Natural killer cell (primary cell): Measurements from ENCODE around the gene ANKRD6. TPM values are rescaled to one million over a fixed set of nuclear protein-coding genes. Genes with fewer than 3 reads are reported as not detected.

Source experiments
- ATAC-seq, 3 donors: fragments of 150-1000 bp in 2 of 3; fragments of 200-7000 bp in 1 of 3; cut with Tn5 transposase; 1 replicate in 1 of 3; 2 replicates in 2 of 3; pipeline ENCODE4 v1.10.0; 2021; ENCODE audit warnings: mild to moderate bottlenecking in 2 of 3, moderate library complexity in 2 of 3
- DNase-seq, 2 donors: peaks; one replicate each; pipeline versions ENCODE4 v3.0.0 to v3.0.0-alpha.2; 2013 to 2021; ENCODE audit warnings: mixed read lengths in 1 of 2
- H3K27ac ChIP-seq: one replicate; pipeline ENCODE4 v1.5.1; 2013; ENCODE audit warnings: mild to moderate bottlenecking, low read length
- H3K27me3 ChIP-seq: one replicate; pipeline ENCODE4 v1.6.1; 2013; ENCODE audit warnings: low read length; ENCODE audit not compliant: control insufficient read depth, insufficient read depth
- H3K36me3 ChIP-seq: one replicate; pipeline ENCODE4 v1.6.1; 2013; ENCODE audit warnings: low read length; ENCODE audit not compliant: control insufficient read depth, insufficient read depth
- H3K4me1 ChIP-seq: one replicate; pipeline ENCODE4 v1.6.1; 2013; ENCODE audit warnings: low read length; ENCODE audit not compliant: control insufficient read depth, insufficient read depth
- H3K4me3 ChIP-seq: one replicate; pipeline ENCODE4 v1.5.1; 2013; ENCODE audit warnings: low read length
- H3K9me3 ChIP-seq: one replicate; pipeline ENCODE4 v1.6.1; 2013; ENCODE audit warnings: low read length; ENCODE audit not compliant: control insufficient read depth, insufficient read depth
- H3K27ac Mint-ChIP-seq, 2 donors: one replicate each; pipeline ENCODE4 v1.8.0; 2022; ENCODE audit warnings: mild to moderate bottlenecking in 2 of 2, mixed read lengths in 2 of 2, moderate library complexity in 1 of 2
- H3K27me3 Mint-ChIP-seq, 2 donors: one replicate each; pipeline ENCODE4 v1.8.0; 2022; ENCODE audit warnings: low read depth in 2 of 2, mixed read lengths in 2 of 2
- H3K36me3 Mint-ChIP-seq: one replicate; pipeline ENCODE4 v1.8.0; 2022; ENCODE audit warnings: mixed read lengths
- H3K4me1 Mint-ChIP-seq, 2 donors: one replicate each; pipeline ENCODE4 v1.8.0; 2022; ENCODE audit warnings: mixed read lengths in 2 of 2
- H3K4me3 Mint-ChIP-seq: one replicate; pipeline ENCODE4 v1.8.0; 2022; ENCODE audit warnings: mild to moderate bottlenecking, moderate library complexity, mixed read lengths
- H3K9me3 Mint-ChIP-seq, 2 donors: one replicate each; pipeline ENCODE4 v1.8.0; 2022; ENCODE audit warnings: mixed read lengths in 2 of 2
- WGBS: methylation state at CpG from one replicate; pipeline ENCODE4 v1.1.7; 2013; ENCODE audit warnings: missing lambda C conversion rate; ENCODE audit not compliant: insufficient coverage; 5-methylcytosine and 5-hydroxymethylcytosine counted together
- intact Hi-C: fragments of 100-400 bp; cut with micrococcal nuclease; formaldehyde crosslinking; loops from one replicate; pipeline ENCODE4 v1.14.2; 2022
- total RNA-seq, 4 donors: library from RNA; stranded (reverse); fragments of 120-200 nt in 1 of 4; gene quantifications; one replicate each; pipeline versions ENCODE4 v1.2.3 to v1.2.4, GENCODE V29; 2013 to 2022
- TF ChIP-seq, protein P1 (sequence below): fragments of 200-600 bp; IDR thresholded peaks from one replicate; pipeline ENCODE4 v1.8.0; 2022; ENCODE audit warnings: antibody characterized with exemption

The ANKRD6 gene
- total RNA-seq, 3 donors from 2014 or later (not counting 1 experiment from before 2014, with no cell fraction given) = 4.5 to 9.0 (median 4.6) TPM

DNA sequence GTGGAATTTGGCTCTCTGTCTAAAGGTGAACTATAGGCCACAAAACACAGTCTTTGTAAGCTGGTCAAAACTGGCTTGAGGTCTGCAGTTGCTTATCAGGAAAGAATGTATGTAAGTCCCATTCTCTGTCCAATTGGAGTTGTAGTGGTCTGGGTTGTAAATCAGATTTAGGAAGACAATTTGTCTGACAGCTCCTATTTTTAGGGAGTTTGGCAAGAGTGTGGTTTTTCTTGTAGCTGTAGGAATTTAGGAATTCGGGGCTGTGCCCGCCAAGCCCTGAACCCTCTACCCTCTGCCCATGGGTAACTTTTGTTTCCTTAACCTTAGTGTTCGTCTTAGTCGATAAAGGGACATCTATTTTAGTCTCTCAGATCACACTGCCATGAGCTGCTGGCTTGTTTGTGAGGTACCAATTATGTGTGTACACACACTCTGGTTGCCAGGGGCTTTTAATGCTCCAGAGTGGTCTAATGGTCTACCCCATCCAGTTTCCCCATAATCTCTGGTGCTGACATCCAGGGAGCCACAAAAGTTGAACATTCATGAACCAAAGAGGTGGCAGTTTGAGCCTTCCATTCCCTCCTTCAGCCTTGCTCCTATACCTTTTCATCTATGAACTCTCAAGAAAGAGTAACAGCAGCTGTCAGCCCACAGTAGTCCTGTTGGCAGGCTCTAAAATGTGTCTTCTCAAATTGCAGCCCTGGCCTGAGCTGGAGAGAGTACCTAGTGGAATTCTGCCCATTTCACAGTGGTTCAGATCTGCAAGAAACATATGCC is 93.0 kb downstream of the ANKRD6 start:
- Mint-ChIP-seq H3K27me3 (no peaks in the 10 kb centered on the region), H3K4me3 (no peak overlapping the region), H3K4me1 (peaks cover 0 to 5% of the 10 kb centered on the region in 2 donors), H3K9me3 (no peaks in the 10 kb centered on the region), H3K36me3 (no peaks in the 10 kb centered on the region), H3K27ac (no peak overlapping the region)
- TF ChIP-seq, protein P1, sequence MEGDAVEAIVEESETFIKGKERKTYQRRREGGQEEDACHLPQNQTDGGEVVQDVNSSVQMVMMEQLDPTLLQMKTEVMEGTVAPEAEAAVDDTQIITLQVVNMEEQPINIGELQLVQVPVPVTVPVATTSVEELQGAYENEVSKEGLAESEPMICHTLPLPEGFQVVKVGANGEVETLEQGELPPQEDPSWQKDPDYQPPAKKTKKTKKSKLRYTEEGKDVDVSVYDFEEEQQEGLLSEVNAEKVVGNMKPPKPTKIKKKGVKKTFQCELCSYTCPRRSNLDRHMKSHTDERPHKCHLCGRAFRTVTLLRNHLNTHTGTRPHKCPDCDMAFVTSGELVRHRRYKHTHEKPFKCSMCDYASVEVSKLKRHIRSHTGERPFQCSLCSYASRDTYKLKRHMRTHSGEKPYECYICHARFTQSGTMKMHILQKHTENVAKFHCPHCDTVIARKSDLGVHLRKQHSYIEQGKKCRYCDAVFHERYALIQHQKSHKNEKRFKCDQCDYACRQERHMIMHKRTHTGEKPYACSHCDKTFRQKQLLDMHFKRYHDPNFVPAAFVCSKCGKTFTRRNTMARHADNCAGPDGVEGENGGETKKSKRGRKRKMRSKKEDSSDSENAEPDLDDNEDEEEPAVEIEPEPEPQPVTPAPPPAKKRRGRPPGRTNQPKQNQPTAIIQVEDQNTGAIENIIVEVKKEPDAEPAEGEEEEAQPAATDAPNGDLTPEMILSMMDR = no peak
- Histone ChIP-seq H3K27ac (no peak overlapping the region), H3K9me3 (no peaks in the 10 kb centered on the region), H3K27me3 (no peaks in the 10 kb centered on the region), H3K36me3 (no peaks in the 10 kb centered on the region), H3K4me3 (no peak overlapping the region), H3K4me1 (no peaks in the 10 kb centered on the region)
- no peak for DNase-seq
- WGBS = 94% methylated on average over 3 of the region's 4 CpGs
- no peak for ATAC-seq
- intact Hi-C loops = no loop called here

DNA sequence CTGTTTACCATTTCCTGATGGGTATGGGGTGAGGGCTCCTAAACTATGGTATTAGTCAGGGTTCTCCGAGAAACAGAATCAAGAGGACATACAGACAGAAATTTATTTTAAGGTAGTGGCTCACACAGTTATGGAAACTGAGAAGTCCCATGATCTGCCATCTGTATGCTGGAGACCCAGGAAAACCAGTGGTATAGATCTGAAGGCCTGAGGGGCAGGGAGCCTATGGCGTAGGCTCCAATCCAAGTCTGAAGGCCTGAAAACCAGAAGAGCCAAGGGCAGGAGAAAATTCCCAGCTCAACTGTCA is 93.6 kb downstream of the ANKRD6 start:
- peaks cover 0 to 5% of the 10 kb centered on the region in 2 donors for H3K4me1 Mint-ChIP-seq
- H3K4me3 Mint-ChIP-seq = no peak overlapping the region
- WGBS = 96% methylated on average over 2 of the region's 2 CpGs
- TF ChIP-seq, protein P1 = no peak
- no peak for DNase-seq
- no peaks in the 10 kb centered on the region for H3K9me3 Mint-ChIP-seq
- Histone ChIP-seq H3K4me3 (no peak overlapping the region), H3K4me1 (no peaks in the 10 kb centered on the region), H3K9me3 (no peaks in the 10 kb centered on the region), H3K27me3 (no peaks in the 10 kb centered on the region), H3K27ac (no peak overlapping the region), H3K36me3 (no peaks in the 10 kb centered on the region)
- no peak overlapping the region for H3K27ac Mint-ChIP-seq
- H3K36me3 Mint-ChIP-seq = no peaks in the 10 kb centered on the region
- H3K27me3 Mint-ChIP-seq = no peaks in the 10 kb centered on the region
- intact Hi-C loops = no loop called here
- ATAC-seq = no peak

DNA sequence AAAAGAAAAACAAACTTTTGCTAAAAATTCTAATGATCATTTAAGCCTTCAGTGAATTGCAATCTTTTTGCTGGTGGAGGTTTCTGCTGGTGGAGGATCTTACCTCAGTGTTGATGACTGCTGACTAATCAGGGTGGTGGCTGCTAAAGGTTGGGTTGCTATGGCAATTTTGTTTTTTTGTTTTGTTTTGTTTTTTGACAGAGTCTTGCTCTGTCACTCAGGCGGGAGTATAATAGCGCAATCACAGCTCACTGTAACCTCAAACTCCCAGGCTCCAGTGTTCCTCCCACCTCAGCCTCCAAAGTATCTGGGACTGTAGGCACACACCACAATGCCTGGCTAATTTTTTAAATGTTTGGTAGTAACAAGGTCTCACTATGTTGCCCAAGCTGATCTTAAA is 94.7 kb downstream of the ANKRD6 start:
- H3K36me3 Mint-ChIP-seq = no peaks in the 10 kb centered on the region
- TF ChIP-seq, protein P1 = no peak
- H3K4me1 ChIP-seq = no peaks in the 10 kb centered on the region
- no peaks in the 10 kb centered on the region for H3K9me3 ChIP-seq
- H3K4me1 Mint-ChIP-seq = peaks cover 0 to 5% of the 10 kb centered on the region in 2 donors
- H3K4me3 ChIP-seq = no peak overlapping the region
- no CpG with 5 or more reads among the region's 2 CpGs for WGBS
- no peaks in the 10 kb centered on the region for H3K27me3 Mint-ChIP-seq
- no peaks in the 10 kb centered on the region for H3K9me3 Mint-ChIP-seq
- intact Hi-C loops = no loop called here
- no peak overlapping the region for H3K27ac Mint-ChIP-seq
- DNase-seq = peak in 1 of 2 donors; percentile 11
- no peaks in the 10 kb centered on the region for H3K27me3 ChIP-seq
- H3K4me3 Mint-ChIP-seq = no peak overlapping the region
- no peak overlapping the region for H3K27ac ChIP-seq
- no peaks in the 10 kb centered on the region for H3K36me3 ChIP-seq
- ATAC-seq = peak in 2 of 3 donors; percentile 24 to 36

DNA sequence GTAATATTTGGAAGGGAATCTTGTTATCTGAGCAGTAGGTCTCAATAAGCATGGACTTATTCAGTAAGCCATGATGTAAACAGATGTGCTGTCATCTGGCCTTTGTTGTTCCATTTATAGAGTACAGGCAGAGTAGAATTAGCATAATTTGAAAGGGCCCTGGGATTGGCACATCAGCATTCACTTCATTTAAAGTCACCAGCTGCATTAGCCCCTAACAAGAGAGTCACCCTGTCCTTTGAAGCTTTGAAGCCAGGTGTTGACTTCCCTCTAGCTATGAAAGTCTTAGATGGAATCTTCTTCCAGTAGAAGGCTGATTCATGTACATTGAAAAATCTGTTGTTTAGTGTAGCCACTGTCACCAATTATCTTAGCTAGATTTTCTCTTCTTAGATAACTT is 95.9 kb downstream of the ANKRD6 start:
- no peaks in the 10 kb centered on the region for H3K4me1 ChIP-seq
- H3K4me3 Mint-ChIP-seq = no peak overlapping the region

More for the DNA sequence above, 95.9 kb downstream of the ANKRD6 start:
- Histone ChIP-seq H3K4me3 (no peak overlapping the region), H3K27ac (no peak overlapping the region), H3K36me3 (no peaks in the 10 kb centered on the region), H3K27me3 (no peaks in the 10 kb centered on the region), H3K9me3 (no peaks in the 10 kb centered on the region)
- no peaks in the 10 kb centered on the region for H3K27me3 Mint-ChIP-seq
- DNase-seq = no peak
- H3K36me3 Mint-ChIP-seq = no peaks in the 10 kb centered on the region
- TF ChIP-seq, protein P1 = no peak
- intact Hi-C loops = no loop called here
- H3K4me1 Mint-ChIP-seq = peaks cover 0 to 5% of the 10 kb centered on the region in 2 donors
- no peak overlapping the region for H3K27ac Mint-ChIP-seq
- no peaks in the 10 kb centered on the region for H3K9me3 Mint-ChIP-seq
- no peak for ATAC-seq
